IMR-90 (cell line): ENCODE measurements around the gene FSTL5. TPM values are rescaled to one million over a fixed set of nuclear protein-coding genes. Genes with fewer than 3 reads are reported as not detected.

Source experiments
- ATAC-seq: fragments of 200-7000 bp; cut with Tn5 transposase; 2 replicates; pipeline ENCODE4 v1.9.1; 2020; ENCODE audit warnings: low read depth, mild to moderate bottlenecking, moderate library complexity
- BruUV-seq: library from RNA; stranded (reverse); fragments of 400-500 nt; replicated peaks from 2 replicates; lab custom pipeline; 2021; lab: Mats Ljungman, UMichigan
- CTCF ChIA-PET: fragments of 300-600 bp; formaldehyde crosslinking; extraction: SDS; loops from one replicate; lab custom pipeline; 2021; ENCODE audit warnings: antibody characterized with exemption; lab: Yijun Ruan, JAX
- POLR2A ChIA-PET: fragments of 300-600 bp; sonication (Branson Sonifier 250); formaldehyde crosslinking; loops from one replicate; lab custom pipeline; 2022; ENCODE audit warnings: antibody characterized with exemption; ENCODE audit not compliant: unreplicated experiment; lab: Charles Lee
- DNase-seq: peaks from one replicate; pipeline ENCODE4 v3.0.0; 2013
- H2AFZ ChIP-seq: replicated peaks from 2 replicates; pipeline ENCODE3; 2013; ENCODE audit warnings: low read length, mild to moderate bottlenecking; ENCODE audit not compliant: poor library complexity
- H2AK5ac ChIP-seq: 2 replicates; pipeline ENCODE4 v1.6.1; 2013; ENCODE audit warnings: low read depth, low read length, inconsistent platforms
- H2AK9ac ChIP-seq: replicated peaks from 2 replicates; pipeline ENCODE3; 2013; ENCODE audit warnings: mild to moderate bottlenecking, low read depth, low read length, moderate library complexity; ENCODE audit not compliant: poor library complexity
- H2BK120ac ChIP-seq: 2 replicates; pipeline ENCODE4 v1.6.1; 2013; ENCODE audit warnings: low read depth, low read length, inconsistent platforms
- H2BK15ac ChIP-seq: 3 replicates; pipeline ENCODE4 v1.6.1; 2013; ENCODE audit warnings: low read depth, low read length, inconsistent platforms
- H2BK20ac ChIP-seq: 2 replicates; pipeline ENCODE4 v1.6.1; 2013; ENCODE audit warnings: low read depth, mild to moderate bottlenecking, inconsistent platforms, low read length, moderate library complexity
- H2BK5ac ChIP-seq: 2 replicates; pipeline ENCODE4 v1.6.1; 2013; ENCODE audit warnings: mild to moderate bottlenecking, low read depth, low read length, inconsistent platforms; ENCODE audit not compliant: poor library complexity, severe bottlenecking
- H3K14ac ChIP-seq: replicated peaks from 2 replicates; pipeline ENCODE4 v1.6.1; 2013; ENCODE audit warnings: low read depth, low read length, inconsistent platforms
- H3K18ac ChIP-seq: 2 replicates; pipeline ENCODE4 v1.6.1; 2013; ENCODE audit warnings: low read depth, low read length, control low read depth
- H3K23ac ChIP-seq: 2 replicates; pipeline ENCODE4 v1.6.1; 2013; ENCODE audit warnings: low read depth, low read length, inconsistent platforms
- H3K27ac ChIP-seq: 2 replicates; pipeline ENCODE4 v1.5.1; 2013; ENCODE audit warnings: mild to moderate bottlenecking, control low read depth, low read length; ENCODE audit not compliant: insufficient read depth
- H3K27me3 ChIP-seq: 2 replicates; pipeline ENCODE4 v1.6.1; 2013; ENCODE audit warnings: low read length; ENCODE audit not compliant: control insufficient read depth, insufficient read depth
- H3K36me3 ChIP-seq: 2 replicates; pipeline ENCODE4 v1.6.1; 2013; ENCODE audit warnings: low read length, mixed read lengths; ENCODE audit not compliant: control insufficient read depth, insufficient read depth
- H3K4ac ChIP-seq: 2 replicates; pipeline ENCODE4 v1.6.1; 2013; ENCODE audit warnings: low read depth, low read length, inconsistent platforms
- H3K4me1 ChIP-seq: 2 replicates; pipeline ENCODE4 v1.6.1; 2013; ENCODE audit warnings: low read length, mixed read lengths; ENCODE audit not compliant: control insufficient read depth, insufficient read depth
- H3K4me2 ChIP-seq: 2 replicates; pipeline ENCODE4 v1.6.1; 2013; ENCODE audit warnings: low read depth, mild to moderate bottlenecking, control low read depth, low read length, moderate library complexity
- H3K4me3 ChIP-seq: 2 replicates; pipeline ENCODE4 v1.5.1; 2013; ENCODE audit warnings: low read depth, mild to moderate bottlenecking, control low read depth, low read length, moderate library complexity; ENCODE audit not compliant: insufficient read depth
- H3K56ac ChIP-seq: 2 replicates; pipeline ENCODE4 v1.6.1; 2013; ENCODE audit warnings: low read length, inconsistent platforms; ENCODE audit not compliant: insufficient read depth; ENCODE audit errors: extremely low read depth
- H3K79me1 ChIP-seq, 2 experiments: 2 replicates each; pipeline ENCODE4 v1.6.1; 2013; ENCODE audit warnings: low read length in 2 of 2, inconsistent platforms in 1 of 2, low read depth in 1 of 2
- H3K9ac ChIP-seq: 2 replicates; pipeline ENCODE4 v1.6.1; 2013; ENCODE audit warnings: low read depth, low read length, control low read depth
- H3K9me1 ChIP-seq: 2 replicates; pipeline ENCODE4 v1.6.1; 2013; ENCODE audit warnings: low read length, inconsistent platforms; ENCODE audit not compliant: insufficient read depth
- H3K9me3 ChIP-seq: 2 replicates; pipeline ENCODE4 v1.6.1; 2013; ENCODE audit warnings: low read length; ENCODE audit not compliant: control insufficient read depth, insufficient read depth
- H4K20me1 ChIP-seq: 2 replicates; pipeline ENCODE4 v1.6.1; 2013; ENCODE audit warnings: low read length, inconsistent platforms; ENCODE audit not compliant: insufficient read depth
- H4K5ac ChIP-seq: 2 replicates; pipeline ENCODE4 v1.6.1; 2013; ENCODE audit warnings: mild to moderate bottlenecking, low read depth, low read length, control low read depth
- H4K8ac ChIP-seq, 2 experiments: 2 replicates each; pipeline ENCODE4 v1.6.1; 2013; ENCODE audit warnings: low read depth in 2 of 2, low read length in 2 of 2, control low read depth in 1 of 2, inconsistent platforms in 1 of 2
- H4K91ac ChIP-seq: 2 replicates; pipeline ENCODE4 v1.6.1; 2013; ENCODE audit warnings: low read depth, low read length, inconsistent platforms; ENCODE audit not compliant: insufficient read depth
- CEBPB ChIP-seq: IDR thresholded peaks from 2 replicates; pipeline ENCODE4 v1.6.1; 2012; ENCODE audit warnings: low read depth, low read length, improper control_type of control experiment
- RCOR1 ChIP-seq: IDR thresholded peaks from 2 replicates; pipeline ENCODE4 v1.6.1; 2012; ENCODE audit warnings: mild to moderate bottlenecking, low read length, improper control_type of control experiment; ENCODE audit not compliant: insufficient replicate concordance
- WGBS, 2 experiments: methylation state at CpG; one replicate each; pipeline versions ENCODE4 v1.1.5 to v1.1.7; 2013; ENCODE audit warnings: missing lambda C conversion rate in 2 of 2; ENCODE audit not compliant: insufficient read length in 1 of 2; ENCODE audit errors: extremely low coverage in 2 of 2; 5-methylcytosine and 5-hydroxymethylcytosine counted together
- dilution Hi-C: fragments of 300-500 bp; cut with HindIII; formaldehyde crosslinking; loops from one replicate; pipeline ENCODE4 v1.14.3; 2018; ENCODE audit warnings: low sequenced_read_pairs; ENCODE audit not compliant: unreplicated experiment
- in situ Hi-C: fragments of 300-500 bp; cut with MboI; formaldehyde crosslinking; loops from 3 replicates; pipeline ENCODE4 v1.14.3; 2019; ENCODE audit warnings: low sequenced_read_pairs, inconsistent platforms, mixed read lengths
- intact Hi-C: fragments of 100-400 bp; cut with micrococcal nuclease; formaldehyde crosslinking; loops from 2 replicates; pipeline ENCODE4 v1.10.0; 2022
- polyA plus RNA-seq, 3 experiments: library from polyadenylated mRNA; depleted of rRNA; stranded (reverse); fragments of >200 nt; gene quantifications; 2 replicates each; pipeline ENCODE4 v1.2.3, GENCODE V29; 2012; ENCODE audit warnings: low replicate concordance in 1 of 3
- total RNA-seq: library from RNA; depleted of rRNA; stranded (reverse); fragments of >200 nt; gene quantifications from 2 replicates; pipeline ENCODE4 v1.2.3, GENCODE V29; 2012

Gene FSTL5
- total and polyA plus RNA-seq, 2 of the 4 experiments (the other 2 are of a cell fraction) = under 0.01 TPM; not detected in 1

- no peak overlapping the region for H3K14ac ChIP-seq
- H2BK5ac ChIP-seq = no peak overlapping the region
- H4K8ac ChIP-seq = no peak overlapping the region
- no peak overlapping the region for H3K4ac ChIP-seq
- no peak overlapping the region for H2BK120ac ChIP-seq
- no peaks in the 10 kb centered on the region for H3K27me3 ChIP-seq
- no peak overlapping the region for H2BK15ac ChIP-seq
- no peaks in the 10 kb centered on the region for H4K20me1 ChIP-seq
- no peak overlapping the region for H3K4me3 ChIP-seq
- no peak overlapping the region for H3K4me2 ChIP-seq
- WGBS, 2 experiments = no CpG with 5 or more reads among the region's 4 CpGs
- no peak overlapping the region for H4K5ac ChIP-seq
- H4K91ac ChIP-seq = no peak overlapping the region
- no peaks in the 10 kb centered on the region for H3K4me1 ChIP-seq
- H3K79me1 ChIP-seq = no peaks in the 10 kb centered on the region
- TF ChIP-seq CEBPB = peak; percentile 79
- TF ChIP-seq RCOR1 = no peak
- in situ Hi-C loops = no loop called here
- ATAC-seq (no peak), DNase-seq (no peak)
- H3K27ac ChIP-seq = no peak overlapping the region
- H3K9me1 ChIP-seq = no peaks in the 10 kb centered on the region
- H3K23ac ChIP-seq = no peak overlapping the region
- H3K36me3 ChIP-seq = no peaks in the 10 kb centered on the region
- no peak overlapping the region for H2AFZ ChIP-seq
- no peak overlapping the region for H3K56ac ChIP-seq
- ChIA-PET CTCF (no interaction called here), POLR2A (no interaction called here)
- dilution Hi-C loops = no loop called here
- no peak overlapping the region for H3K9ac ChIP-seq
- no peaks in the 10 kb centered on the region for H3K9me3 ChIP-seq
- H2AK9ac ChIP-seq = no peak overlapping the region
- H2AK5ac ChIP-seq = no peak overlapping the region
- intact Hi-C loops = no loop called here
- H2BK20ac ChIP-seq = no peak overlapping the region
- no peak overlapping the region for H3K18ac ChIP-seq
- BruUV-seq = no TSS peak
These were observed 52.7 kb downstream of the FSTL5 start for GRCh38 chr4:162111078-162111477.
